ENCODE results near the gene ANKRD18A.

ANKRD18A gene

GRCh38 chr9:38521762-38522161, 98.6 kb downstream of the ANKRD18A start:
- TF ChIP-seq CTCF (IDR thresholded peaks at IDR 0.05; ENCODE audit: low read length), result no peak
- TF ChIP-seq EZH2 (optimal IDR thresholded peaks at IDR 0.05; ENCODE audit: low read depth, low read length), result no peak
- no peak for TF ChIP-seq EZH2phosphoT487 (IDR thresholded peaks at IDR 0.05; ENCODE audit: low read length)
- Histone ChIP-seq H3K4me2 (ENCODE audit: low read depth, low read length) (no peak overlapping the region), H3K4me1 (ENCODE audit: low read length) (no peaks in the 10 kb centered on the region), H3K9me3 (replicated peaks; ENCODE audit: insufficient read depth, low read length) (no peaks in the 10 kb centered on the region), H3K27ac (ENCODE audit: low read length) (no peak overlapping the region), H3F3A (ENCODE audit: insufficient read depth, low read length) (no peaks in the 10 kb centered on the region), H3K27me3 (replicated peaks; ENCODE audit: insufficient read depth, low read length) (no peaks in the 10 kb centered on the region), H3K9ac (ENCODE audit: low read length) (no peak overlapping the region), H4K20me1 (ENCODE audit: insufficient read depth, low read length) (no peaks in the 10 kb centered on the region), H3K4me3 (ENCODE audit: low read length) (no peak overlapping the region), H3K9me2 (replicated peaks; ENCODE audit: insufficient read depth, low read length) (no peaks in the 10 kb centered on the region), H3K79me2 (ENCODE audit: low read length) (no peaks in the 10 kb centered on the region), H3K36me3 (replicated peaks; ENCODE audit: insufficient read depth, low read length) (no peaks in the 10 kb centered on the region), H2AFZ (ENCODE audit: low read length) (no peak overlapping the region)
- DNase-seq, result no peak
